ENCODE results near the gene CERT1.

DNA sequence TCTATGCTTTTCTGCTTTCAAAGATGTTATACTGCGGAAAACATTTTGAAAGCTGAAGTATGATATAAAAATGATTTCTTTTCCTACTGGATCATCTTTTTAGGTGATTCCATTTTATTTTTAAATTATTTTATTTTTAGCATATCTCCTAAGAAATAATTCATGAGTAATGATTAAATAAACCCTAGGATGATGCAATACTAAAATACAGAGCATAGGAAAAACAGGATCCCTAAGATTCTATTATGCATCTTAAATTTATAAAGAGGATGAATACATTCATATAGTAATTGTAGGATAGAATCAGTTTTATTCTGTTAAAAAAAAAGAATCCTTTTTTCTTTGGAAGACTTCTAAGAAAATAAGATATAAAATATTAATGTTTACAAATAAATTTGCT is 11.1 kb upstream of the CERT1 start:
- TF ChIP-seq, protein P1, sequence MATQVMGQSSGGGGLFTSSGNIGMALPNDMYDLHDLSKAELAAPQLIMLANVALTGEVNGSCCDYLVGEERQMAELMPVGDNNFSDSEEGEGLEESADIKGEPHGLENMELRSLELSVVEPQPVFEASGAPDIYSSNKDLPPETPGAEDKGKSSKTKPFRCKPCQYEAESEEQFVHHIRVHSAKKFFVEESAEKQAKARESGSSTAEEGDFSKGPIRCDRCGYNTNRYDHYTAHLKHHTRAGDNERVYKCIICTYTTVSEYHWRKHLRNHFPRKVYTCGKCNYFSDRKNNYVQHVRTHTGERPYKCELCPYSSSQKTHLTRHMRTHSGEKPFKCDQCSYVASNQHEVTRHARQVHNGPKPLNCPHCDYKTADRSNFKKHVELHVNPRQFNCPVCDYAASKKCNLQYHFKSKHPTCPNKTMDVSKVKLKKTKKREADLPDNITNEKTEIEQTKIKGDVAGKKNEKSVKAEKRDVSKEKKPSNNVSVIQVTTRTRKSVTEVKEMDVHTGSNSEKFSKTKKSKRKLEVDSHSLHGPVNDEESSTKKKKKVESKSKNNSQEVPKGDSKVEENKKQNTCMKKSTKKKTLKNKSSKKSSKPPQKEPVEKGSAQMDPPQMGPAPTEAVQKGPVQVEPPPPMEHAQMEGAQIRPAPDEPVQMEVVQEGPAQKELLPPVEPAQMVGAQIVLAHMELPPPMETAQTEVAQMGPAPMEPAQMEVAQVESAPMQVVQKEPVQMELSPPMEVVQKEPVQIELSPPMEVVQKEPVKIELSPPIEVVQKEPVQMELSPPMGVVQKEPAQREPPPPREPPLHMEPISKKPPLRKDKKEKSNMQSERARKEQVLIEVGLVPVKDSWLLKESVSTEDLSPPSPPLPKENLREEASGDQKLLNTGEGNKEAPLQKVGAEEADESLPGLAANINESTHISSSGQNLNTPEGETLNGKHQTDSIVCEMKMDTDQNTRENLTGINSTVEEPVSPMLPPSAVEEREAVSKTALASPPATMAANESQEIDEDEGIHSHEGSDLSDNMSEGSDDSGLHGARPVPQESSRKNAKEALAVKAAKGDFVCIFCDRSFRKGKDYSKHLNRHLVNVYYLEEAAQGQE (IDR thresholded peaks at IDR 0.05; ENCODE audit: low read depth, low read length), result no peak
- no peak for TF ChIP-seq CTCF (IDR thresholded peaks at IDR 0.05)
- TF ChIP-seq RAD21 (IDR thresholded peaks at IDR 0.05; ENCODE audit: low read length), result no peak
- no peak for TF ChIP-seq EZH2phosphoT487 (IDR thresholded peaks at IDR 0.05; ENCODE audit: borderline replicate concordance, low read depth)
- no peak for TF ChIP-seq TCF12 (IDR thresholded peaks at IDR 0.05)
- TF ChIP-seq YY1 (IDR thresholded peaks at IDR 0.05; ENCODE audit: low read depth), result no peak
- no peak for TF ChIP-seq RCOR1 (IDR thresholded peaks at IDR 0.05; ENCODE audit: low read length)
- TF ChIP-seq CHD2 (IDR thresholded peaks at IDR 0.05; ENCODE audit: low read length, partially characterized antibody), result no peak

Data from SK-N-SH (cell line).